Ecto neural progenitor cell (in vitro differentiated cells): ENCODE data around the gene COIL.

ENCODE experiments used
- DNase-seq: peaks from one replicate; pipeline ENCODE4 v3.0.0-alpha.2; 2018; ENCODE audit warnings: low spot score

Gene COIL

DNA sequence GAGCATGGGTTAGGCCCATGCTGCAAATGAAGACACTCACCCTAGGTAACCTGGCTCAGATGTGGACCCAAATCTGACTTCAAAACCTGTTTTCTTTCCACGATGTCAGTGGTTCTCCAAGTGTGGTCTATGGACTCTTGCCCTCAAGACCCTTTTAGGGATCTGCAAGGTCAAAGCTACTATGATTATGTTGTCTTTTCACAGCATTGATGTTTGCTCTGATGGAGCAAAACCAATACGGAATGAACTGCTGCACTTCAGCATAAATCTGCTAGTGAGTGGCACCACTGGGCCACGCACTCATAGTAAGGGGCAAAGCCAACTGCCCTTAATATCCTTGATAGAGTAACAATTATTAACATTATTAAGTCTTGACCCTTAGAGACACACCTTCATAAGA, 25.4 kb downstream of the COIL start:
- DNase-seq = no peak

- DNase-seq = no peak
Measured at GRCh38 chr17:56934280-56934679, 26.6 kb downstream of the COIL start.

DNA sequence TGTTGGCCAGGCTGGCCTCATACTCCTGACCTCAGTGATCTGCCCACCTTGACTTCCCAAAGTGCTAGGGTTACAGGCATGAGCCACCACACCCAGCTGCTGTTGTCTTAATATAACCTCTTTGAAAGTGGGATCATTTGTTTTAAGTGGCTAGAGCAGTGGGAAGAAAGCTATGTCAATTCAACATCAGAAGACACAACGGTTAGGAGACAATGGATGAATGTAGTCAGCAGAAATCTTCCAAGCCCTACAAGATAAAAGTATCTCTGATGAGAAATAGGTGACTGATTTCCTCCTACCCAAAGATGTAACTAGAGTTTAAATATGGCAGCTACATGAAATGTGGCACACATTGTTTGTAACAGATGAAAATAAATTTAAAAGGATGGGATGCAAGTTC, 27.0 kb downstream of the COIL start:
- no peak for DNase-seq

DNA sequence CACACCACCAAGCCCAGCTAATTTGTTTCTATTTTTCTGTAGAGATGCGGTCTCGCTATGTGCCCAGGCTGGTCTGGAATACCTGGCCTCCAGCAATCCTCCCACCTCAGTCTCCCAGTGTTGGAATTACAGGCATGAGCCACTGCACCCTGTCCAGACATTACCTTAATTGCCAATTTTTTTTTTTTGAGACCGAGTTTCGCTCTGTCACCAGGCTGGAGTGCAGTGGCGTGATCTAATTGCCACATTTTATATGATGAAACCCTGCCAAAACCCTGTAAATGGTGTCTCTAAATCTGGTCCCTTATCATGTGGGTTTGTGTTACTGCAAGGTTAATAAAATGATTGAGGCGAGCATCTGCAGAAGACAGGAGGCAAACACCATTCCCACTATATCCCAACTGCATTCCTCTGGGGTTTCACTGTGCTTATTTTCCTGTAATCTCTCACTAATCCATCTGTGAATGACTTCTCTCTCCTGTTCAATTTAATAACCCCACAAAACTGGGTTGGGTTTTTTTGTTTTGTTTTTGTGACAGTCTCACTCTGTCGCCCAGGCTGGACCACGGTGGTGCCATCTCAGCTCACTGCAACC, 27.6 kb downstream of the COIL start:
- DNase-seq = no peak

GRCh38 chr17:56930739-56931337, 30.0 kb downstream of the COIL start:
- no peak for DNase-seq

DNA sequence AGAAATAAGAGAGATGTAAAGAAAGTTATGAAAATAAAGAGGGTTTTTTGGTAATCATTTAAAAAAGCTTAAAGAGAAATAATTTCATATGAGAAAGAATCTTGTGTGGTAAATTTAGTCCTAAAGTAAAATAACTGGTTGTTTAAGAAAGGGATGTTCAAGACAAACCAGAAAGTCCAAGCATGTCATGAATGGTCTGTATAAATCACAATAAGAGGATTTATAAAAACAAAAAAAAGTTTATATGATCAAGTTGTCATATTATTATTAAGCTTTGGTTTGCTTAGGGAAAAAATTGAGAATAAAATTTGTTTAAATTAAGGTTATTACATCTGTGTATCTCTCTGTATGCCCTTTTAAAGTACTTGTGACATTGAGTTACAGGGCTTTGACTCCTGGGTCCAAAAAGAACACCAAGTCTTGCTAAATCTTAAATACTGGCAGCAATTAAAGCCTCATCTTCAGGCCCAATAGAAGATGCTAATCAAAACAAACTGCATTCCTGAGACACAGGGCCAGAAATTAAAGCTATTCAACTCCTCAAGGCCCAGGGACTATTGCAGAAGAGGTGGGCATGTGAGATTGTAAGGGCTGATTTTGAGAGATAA, 31.4 kb downstream of the COIL start:
- DNase-seq = no peak

GRCh38 chr17:56928586-56928985, 32.3 kb downstream of the COIL start:
- no peak for DNase-seq

DNA sequence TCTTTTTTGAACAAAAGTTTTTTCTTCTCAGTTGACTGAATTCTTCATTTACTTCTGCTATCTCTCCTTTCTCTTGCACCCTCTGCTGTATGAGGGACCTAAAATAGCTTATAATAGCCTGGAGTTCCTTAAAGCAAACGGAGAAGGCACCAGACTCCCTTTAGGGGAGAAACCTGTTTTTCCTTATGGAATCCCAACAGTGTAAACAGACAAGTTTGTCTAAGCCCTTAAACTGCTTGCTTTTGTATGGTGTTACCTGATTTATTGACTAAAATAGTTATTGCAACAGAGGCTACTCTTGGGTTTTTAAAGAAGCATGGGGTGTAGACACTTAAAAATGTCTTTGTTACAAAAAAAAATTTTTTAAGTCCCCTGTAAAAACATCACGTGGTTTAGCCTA, 34.1 kb downstream of the COIL start:
- no peak for DNase-seq

DNA sequence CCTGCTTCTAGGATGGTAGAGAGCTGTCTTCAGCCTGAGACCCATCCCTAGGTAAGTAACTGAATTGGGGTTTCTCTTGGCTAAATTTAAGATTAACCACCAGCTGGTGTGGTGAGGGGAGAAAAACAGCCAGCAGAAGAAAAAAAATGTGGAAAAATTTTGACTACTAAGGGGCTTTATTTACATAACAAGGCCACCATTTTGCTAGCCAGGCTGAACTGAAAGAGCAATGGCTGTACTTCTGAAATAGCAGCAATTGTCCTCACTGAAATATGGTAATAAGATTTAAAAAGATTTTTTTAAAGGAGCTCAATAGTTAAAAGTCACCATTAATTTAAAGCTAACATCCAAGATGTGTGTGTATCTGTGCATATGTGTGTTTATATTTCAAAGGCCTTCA, 34.6 kb downstream of the COIL start:
- no peak for DNase-seq

GRCh38 chr17:56925088-56925487, 35.8 kb downstream of the COIL start:
- no peak for DNase-seq

GRCh38 chr17:56919717-56920116, 41.1 kb downstream of the COIL start:
- no peak for DNase-seq

- DNase-seq = no peak
Measured at GRCh38 chr17:56918916-56919315, 41.9 kb downstream of the COIL start.

DNA sequence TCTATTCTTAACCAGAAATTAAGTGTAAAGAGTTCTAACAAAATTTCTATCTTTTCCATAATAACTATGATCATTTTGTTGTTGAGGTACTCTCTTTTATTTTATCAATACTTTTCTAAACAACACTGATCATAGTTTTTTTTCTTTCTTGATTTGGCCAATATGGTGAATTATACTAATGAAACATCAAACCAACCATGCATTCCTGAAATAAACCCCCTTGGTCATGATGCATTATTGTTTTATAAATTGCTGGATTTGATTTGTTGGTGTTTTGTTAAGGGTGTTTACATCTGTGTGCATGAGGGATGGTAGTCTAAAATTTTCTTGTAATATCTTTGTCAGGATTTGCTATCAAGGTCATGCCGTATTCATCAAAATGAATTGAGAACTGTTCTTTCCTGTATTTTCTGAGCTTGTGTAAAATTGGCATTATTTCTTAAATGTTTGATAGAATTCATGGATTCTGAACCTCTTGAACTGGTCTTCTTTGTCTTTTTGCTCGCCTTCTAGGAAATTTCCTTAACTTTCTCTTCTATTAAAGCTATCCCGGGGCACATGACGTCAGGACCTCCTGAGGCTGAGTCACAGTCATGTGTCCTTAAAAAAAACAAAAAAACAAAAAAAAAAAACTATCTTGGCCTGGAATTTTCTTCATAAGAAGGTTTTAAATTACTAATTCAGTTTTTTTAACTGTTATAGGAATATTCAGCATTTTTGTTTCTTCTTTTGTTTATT, 43.1 kb downstream of the COIL start:
- no peak for DNase-seq

DNA sequence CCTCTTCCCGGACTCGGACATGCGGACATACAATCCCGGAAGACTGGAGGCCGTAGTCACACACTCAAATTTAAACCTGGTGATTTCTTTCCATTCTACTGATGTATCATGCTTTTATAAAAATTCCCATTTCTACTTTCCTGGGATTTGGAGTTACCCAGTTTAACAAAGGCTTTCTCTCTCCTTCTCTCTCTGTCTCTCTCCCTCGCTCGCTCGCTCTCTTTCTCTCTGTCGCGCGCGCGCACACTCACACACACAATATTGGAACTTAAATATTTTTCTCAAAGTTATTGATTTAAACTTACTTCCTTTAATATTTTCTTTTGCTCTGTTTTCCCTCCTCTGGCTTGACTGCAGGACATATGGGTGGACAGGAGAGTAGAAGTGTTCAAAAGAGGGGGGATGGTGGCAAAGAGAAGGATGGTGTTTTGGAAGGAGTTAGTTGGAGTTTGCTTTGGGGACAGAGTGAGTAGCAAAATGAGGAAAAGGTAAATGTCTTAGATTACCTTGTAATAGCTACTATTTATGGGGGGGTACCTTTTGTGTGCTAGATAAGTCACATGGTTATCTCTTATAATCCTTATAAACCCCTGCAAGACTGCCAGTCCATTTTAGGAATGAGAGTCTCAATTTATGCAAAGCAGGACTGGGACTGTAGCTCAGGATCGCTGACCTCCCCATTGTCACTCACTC, 46.1 kb downstream of the COIL start:
- no peak for DNase-seq

- DNase-seq = peak; percentile 95
Measured at GRCh38 chr17:56913867-56914580, 46.8 kb downstream of the COIL start, which contains the start of gene TRIM25. Gene TRIM25 (minus strand): TSS chr17:56914049. CDS start chr17:56913988, 61 bp downstream.

DNA sequence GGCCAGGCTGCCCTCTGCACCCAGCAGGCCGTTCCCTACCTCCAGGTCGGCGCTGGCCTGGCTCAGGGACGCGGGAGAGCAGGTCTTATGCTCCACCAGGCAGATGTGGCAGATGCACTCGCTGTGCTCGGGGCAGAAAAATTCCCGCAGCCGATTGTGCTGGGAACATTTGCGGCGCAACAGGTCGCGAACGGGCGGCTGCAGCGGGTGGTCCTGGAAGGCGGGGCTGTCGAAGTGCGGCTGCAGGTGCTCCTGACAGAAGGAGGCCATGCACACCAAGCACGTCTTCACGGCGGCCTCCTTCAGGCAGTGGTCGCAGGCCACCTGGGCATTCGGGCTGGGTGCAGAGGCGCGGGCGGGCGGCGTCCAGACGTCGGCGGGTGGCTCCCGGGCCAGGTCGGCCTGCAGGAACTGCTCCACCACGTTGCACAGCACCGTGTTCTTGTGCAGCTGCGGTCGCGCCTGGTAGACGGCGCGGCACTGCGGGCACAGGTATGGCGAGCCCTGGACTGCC, 47.4 kb downstream of the COIL start:
- DNase-seq = peak; percentile 77

DNA sequence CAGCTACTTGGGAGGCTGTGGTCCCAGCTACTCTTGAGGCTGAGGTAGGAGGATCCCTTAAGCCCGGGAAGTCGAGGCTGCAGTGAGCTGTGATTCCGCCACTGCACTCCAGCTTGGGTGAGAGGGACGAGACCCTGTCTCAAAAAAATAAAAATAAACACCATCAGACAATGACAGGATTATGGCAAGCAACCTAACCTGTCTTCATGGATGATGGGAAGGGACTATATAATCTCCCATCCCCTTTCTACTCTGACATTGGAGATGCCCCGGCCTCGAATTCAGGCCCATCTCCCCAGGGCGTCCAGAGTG, 47.9 kb downstream of the COIL start:
- DNase-seq = no peak

DNA sequence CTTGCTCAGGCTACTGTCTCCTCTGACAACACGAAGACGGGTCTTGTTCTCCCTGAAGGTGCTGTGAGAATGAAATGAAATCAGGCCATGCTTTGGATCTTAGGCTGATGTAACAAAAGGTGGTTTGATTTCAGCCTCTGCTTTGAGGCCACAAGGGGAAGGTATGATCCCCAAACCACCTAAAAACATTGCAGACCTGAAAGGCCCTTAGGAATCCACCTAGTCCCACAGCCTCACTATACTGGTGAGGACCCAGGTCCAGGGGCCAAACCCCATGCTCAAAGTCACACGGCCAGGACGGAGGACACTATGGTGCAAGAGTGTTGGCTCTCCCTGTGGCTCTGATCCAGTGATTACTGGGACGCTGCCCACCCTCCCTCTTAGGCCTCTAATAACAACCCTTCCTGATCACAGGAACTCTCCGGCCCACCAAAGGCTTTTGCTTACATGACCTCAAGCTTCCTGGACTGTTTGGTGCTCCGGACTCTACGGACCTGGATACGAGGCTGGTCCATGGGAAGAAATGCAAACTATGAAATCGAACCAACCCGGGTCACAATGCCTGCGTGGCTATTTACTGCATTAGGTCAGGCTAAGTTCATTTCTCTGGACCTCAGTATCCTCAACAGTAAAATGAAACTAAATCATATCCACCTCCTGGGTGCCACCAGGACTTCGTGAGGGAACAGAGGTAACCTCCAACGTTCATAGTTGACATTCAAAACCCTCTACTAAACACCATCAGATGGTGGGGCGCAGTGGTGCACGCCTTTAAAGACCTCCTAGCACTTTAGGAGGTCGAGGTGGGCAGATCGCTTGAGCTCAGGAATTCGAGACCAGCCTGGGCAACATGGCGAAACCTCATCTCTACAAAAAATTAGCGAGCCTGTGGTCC, 48.5 kb downstream of the COIL start:
- DNase-seq = no peak

DNA sequence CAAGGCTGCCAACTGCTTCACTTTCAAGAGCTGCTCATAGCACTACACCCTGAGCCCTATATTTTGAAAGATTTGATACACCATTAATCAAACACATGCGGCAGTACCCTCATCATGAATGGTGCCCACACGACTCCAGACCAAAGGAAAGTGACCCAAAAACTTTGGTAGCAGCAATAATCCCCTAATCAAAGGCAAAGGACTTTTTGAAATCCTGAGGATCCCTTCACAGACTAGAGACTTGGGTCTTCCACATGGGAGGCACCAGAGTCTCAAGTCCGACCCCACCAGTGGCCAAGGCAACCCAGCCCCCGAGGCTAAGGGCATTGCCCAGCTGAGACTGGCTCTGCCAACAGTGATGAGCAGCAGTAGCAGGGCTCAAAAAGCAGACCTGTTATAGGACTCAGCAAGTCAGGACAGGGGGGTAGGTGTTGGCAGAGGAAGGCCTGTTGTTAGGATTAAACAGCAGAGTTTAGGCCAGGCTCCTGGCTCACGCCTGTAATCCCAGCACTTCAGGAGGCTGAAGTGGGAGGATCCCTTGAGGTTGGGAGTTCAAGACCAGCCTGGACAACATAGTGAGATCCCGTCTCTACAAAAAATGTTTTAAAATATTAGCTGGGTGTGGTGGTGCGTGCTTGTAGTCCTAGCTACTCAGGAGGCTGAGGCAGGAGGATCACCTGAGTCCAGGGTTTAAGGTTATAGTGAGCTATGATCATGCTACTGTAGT, 50.2 kb downstream of the COIL start:
- DNase-seq = no peak
